Activated CD4-positive, alpha-beta memory T cell treated with anti-CD3 and anti-CD28 coated beads, Interleukin-2, amount 10 ng/mL, durations not matched to agents 7 days and 5 days (primary cell): Measurements from ENCODE around the gene CAMK1. TPM values are rescaled to one million over a fixed set of nuclear protein-coding genes. Genes with fewer than 3 reads are reported as not detected.

Source experiments
- CTCF ChIA-PET: fragments of 350-600 bp; sonication (Branson Sonifier 250); formaldehyde crosslinking; loops from one replicate; lab custom pipeline; 2021; ENCODE audit warnings: antibody characterized with exemption, inconsistent platforms; lab: Charles Lee
- POLR2A ChIA-PET: fragments of 350-600 bp; sonication (Branson Sonifier 250); formaldehyde crosslinking; loops from one replicate; lab custom pipeline; 2021; ENCODE audit warnings: antibody characterized with exemption; lab: Charles Lee
- DNase-seq: peaks from one replicate; pipeline ENCODE4 v3.0.0-alpha.2; 2020
- H3K27ac Mint-ChIP-seq: one replicate; pipeline ENCODE4 v1.8.0; 2021; ENCODE audit warnings: mild to moderate bottlenecking, mixed read lengths
- H3K27me3 Mint-ChIP-seq: one replicate; pipeline ENCODE4 v1.8.0; 2021; ENCODE audit warnings: mixed read lengths
- H3K36me3 Mint-ChIP-seq: one replicate; pipeline ENCODE4 v1.8.0; 2021; ENCODE audit warnings: low read depth, mixed read lengths
- H3K4me1 Mint-ChIP-seq: one replicate; pipeline ENCODE4 v1.8.0; 2021; ENCODE audit warnings: mixed read lengths
- H3K4me3 Mint-ChIP-seq: one replicate; pipeline ENCODE4 v1.8.0; 2021; ENCODE audit warnings: mild to moderate bottlenecking, mixed read lengths
- H3K9me3 Mint-ChIP-seq: one replicate; pipeline ENCODE4 v1.8.0; 2021; ENCODE audit warnings: mixed read lengths
- total RNA-seq, 2 experiments: library from RNA; stranded (reverse); gene quantifications; one replicate each; pipeline ENCODE4 v1.2.3, GENCODE V29; 2021

Gene CAMK1
- total RNA-seq, 2 experiments from 2014 or later, result 18.5 to 20.2 TPM

DNA sequence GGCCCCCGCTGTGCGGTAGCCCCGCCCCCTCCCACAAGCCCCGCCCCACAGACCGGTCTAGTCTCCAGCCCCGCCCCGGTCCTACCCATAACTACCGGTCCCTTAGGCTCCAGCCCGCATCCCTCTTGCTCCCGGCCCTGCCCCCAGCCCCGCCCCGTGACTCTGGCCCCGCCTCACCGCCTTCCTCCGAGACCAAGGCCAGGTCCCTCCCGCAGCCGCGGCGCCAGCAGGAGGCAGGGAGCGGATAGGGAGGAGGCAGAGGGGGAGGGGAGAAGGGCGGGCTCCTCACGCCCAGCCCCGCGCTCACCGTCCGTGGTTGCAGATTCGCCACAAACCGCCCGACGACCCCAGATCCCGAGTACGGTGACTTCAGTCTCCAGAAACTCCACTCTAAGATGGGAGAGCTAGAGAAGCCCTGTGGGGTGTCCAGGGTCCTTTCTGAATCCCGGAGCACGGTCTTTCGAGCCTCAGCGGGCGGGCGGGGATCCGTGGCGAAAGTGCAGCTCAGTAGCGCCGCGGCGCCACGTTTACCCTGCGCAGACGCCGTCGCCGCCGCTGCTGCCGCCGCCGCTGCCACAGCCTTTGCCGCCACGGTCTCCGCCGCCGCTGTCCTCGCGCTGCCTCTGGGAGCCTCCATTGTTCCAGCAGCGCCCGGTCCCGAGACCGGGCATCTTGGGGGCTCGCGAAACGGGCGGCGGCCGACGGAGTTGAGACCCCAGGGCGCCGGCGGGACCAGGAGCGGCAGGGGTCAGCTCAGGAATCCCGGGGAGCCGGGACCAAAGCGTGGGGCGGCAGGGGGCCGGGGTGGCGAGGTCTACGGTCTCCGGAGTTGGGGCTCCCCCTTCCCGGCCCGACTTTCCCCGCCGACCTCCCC lies 38.3 kb downstream of the CAMK1 start, which contains the start of gene BRPF1:
BRPF1 (plus strand) TSS at position 530 of the 874 bp plus-strand sequence. CDS start 2,406 bp downstream, outside the sequence.
- ChIA-PET POLR2A (interaction anchor here (0.7 to 9.6 kb wide), 23 partner anchors 10 to 463 kb away, joined by 3 to 158 read pairs (median 4); partner anchors contain the start of genes ARPC4, CAMK1, CRELD1 and EMC3), CTCF (interaction anchor here (0.6 to 3.1 kb wide), 6 partner anchors 11 to 378 kb away, joined by 3 to 14 read pairs (median 4); no protein-coding TSS in a partner anchor)
- H3K4me1 Mint-ChIP-seq, result peaks cover 69% of the 10 kb centered on the region
- H3K9me3 Mint-ChIP-seq, result no peaks in the 10 kb centered on the region
- H3K36me3 Mint-ChIP-seq, result peaks cover 36% of the 10 kb centered on the region
- H3K27ac Mint-ChIP-seq, result peak within 1 kb of the TSS; percentile 89
- no peaks in the 10 kb centered on the region for H3K27me3 Mint-ChIP-seq
- peak within 1 kb of the TSS; percentile 96 for H3K4me3 Mint-ChIP-seq
- DNase-seq, result peak; percentile 100

DNA sequence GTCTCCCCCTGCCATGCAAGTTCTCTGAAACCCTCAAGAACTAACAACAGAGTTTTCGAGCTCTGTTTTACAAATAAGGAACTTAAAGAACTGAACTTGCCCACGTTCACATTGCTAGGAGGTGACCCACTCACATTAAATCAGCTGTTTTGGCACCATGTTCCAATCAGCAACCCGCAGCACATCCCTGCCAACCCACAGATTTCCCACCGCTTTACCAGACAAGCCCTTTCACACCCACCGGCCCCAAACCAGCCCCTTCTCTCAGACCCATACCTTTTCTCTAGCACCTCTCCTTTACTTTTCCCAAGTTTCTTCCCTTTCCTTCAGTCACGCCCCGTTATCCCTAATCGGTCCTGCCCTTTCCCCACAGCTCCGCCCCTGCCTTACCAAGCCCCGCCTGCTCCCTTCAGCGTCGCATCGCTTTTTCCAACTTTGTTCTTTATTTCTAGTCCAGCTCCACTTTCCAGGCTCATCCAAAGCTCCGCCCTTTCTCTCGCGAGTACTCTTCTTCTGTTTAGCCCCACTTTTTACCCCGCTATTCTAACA lies 39.0 kb downstream of the CAMK1 start:
- H3K4me1 Mint-ChIP-seq, result peaks cover 65% of the 10 kb centered on the region
- CTCF ChIA-PET, result interaction anchor here (0.7 to 3.1 kb wide), 7 partner anchors 10 to 377 kb away, joined by 3 to 14 read pairs (median 3); partner anchors contain the start of gene CRELD1

DNA sequence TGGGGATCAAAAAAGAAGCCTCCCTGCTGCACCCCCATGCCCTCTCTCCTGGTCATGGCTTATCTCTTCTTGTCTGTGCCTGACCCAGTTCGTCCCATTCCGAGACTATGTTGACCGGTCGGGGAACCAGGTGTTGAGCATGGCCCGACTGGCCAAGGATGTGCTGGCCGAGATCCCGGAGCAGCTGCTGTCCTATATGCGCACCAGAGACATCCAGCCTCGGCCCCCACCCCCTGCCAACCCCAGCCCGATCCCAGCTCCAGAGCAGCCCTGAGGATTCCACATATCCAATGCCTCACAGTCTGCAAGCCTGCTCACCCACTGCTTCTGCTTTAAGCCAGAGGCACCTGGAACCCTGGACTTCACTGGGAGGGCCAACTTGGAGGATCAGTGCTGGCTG lies 40.3 kb downstream of the CAMK1 start:
- no peaks in the 10 kb centered on the region for H3K9me3 Mint-ChIP-seq
- no peak overlapping the region for H3K4me3 Mint-ChIP-seq
- H3K4me1 Mint-ChIP-seq, result peaks cover 52% of the 10 kb centered on the region
- ChIA-PET CTCF (interaction anchor here (3.1 kb wide), 1 partner anchor 14 kb away, joined by 19 read pairs; no protein-coding TSS in a partner anchor), POLR2A (interaction anchor here (1.3 to 9.6 kb wide), 3 partner anchors 16 to 296 kb away, joined by 4 to 158 read pairs (median 9); partner anchors contain the start of genes ARPC4, OGG1 and TADA3)
- peaks cover 19% of the 10 kb centered on the region for H3K36me3 Mint-ChIP-seq
- H3K27ac Mint-ChIP-seq, result no peak overlapping the region
- H3K27me3 Mint-ChIP-seq, result peaks cover 2% of the 10 kb centered on the region
- no peak for DNase-seq

More for the DNA sequence above, 39.0 kb downstream of the CAMK1 start:
- Mint-ChIP-seq H3K4me3 (peak overlapping the region; percentile 96), H3K9me3 (no peaks in the 10 kb centered on the region), H3K27ac (peak overlapping the region; percentile 88), H3K36me3 (peaks cover 32% of the 10 kb centered on the region), H3K27me3 (no peaks in the 10 kb centered on the region)
- DNase-seq, result no peak
- POLR2A ChIA-PET, result interaction anchor here (0.5 to 9.6 kb wide), 18 partner anchors 9 to 464 kb away, joined by 3 to 158 read pairs (median 4); partner anchors contain the start of genes ARPC4, CAMK1, CRELD1 and MTMR14

DNA sequence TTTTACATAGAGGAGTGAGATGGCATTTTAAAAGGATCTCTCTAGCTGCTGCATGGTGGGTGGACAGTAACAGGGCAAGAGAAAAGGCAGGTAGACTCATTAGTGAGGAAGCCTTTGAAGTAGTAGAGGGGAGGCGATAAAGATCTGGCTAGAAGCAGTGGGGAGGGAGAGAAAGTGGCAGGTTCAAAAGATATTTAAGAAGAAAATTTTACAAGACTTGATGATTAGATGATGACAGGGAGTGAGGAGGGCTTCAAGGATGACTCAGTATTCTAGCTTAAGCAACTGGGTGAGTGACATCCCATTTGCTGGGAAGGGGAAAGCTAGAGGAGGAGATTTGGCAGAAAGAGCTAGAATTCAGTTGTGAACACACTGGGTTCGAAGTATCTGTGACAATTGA lies 42.0 kb downstream of the CAMK1 start:
- no peak overlapping the region for H3K4me3 Mint-ChIP-seq
- DNase-seq, result no peak
- H3K36me3 Mint-ChIP-seq, result peaks cover 5% of the 10 kb centered on the region
- no peak overlapping the region for H3K27ac Mint-ChIP-seq
- H3K4me1 Mint-ChIP-seq, result peaks cover 36% of the 10 kb centered on the region
- peaks cover 5% of the 10 kb centered on the region for H3K27me3 Mint-ChIP-seq
- H3K9me3 Mint-ChIP-seq, result no peaks in the 10 kb centered on the region
- ChIA-PET CTCF (interaction anchor here (0.6 to 3.1 kb wide), 24 partner anchors 9 to 375 kb away, joined by 3 to 21 read pairs (median 4); partner anchors contain the start of genes CAMK1, MTMR14, OGG1 and RPUSD3), POLR2A (interaction anchor here (0.9 to 1.8 kb wide), 4 partner anchors 24 to 332 kb away, joined by 3 to 7 read pairs (median 6); partner anchors contain the start of genes ARPC4, MTMR14 and TADA3)

DNA sequence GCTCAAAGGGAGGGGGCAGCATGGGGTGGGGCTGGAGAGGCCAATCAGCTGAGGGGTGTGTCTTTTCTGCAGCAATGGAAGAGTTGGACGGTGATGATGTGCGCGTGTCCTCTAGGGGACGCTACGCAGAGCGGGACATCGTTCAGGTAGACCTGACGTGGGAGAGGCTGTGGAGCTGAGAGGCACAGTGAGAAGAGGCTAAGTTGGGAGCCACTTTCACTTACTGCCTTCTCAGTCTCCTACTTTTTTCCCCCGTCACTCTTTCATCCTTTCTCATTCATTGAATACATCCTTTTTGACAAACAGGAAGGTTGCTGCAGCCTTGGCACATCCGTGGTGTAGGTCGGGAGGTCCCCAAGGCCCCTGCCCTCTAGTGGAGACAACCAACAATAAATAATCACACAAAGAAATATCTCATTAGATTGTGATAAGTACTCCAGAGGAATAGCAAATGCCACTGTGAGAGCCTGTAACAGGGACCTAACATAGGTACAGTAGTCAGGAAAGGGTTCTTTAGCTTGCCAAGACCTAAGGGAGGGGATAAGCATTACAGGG lies 42.6 kb downstream of the CAMK1 start:
- Mint-ChIP-seq H3K9me3 (no peaks in the 10 kb centered on the region), H3K4me1 (peaks cover 31% of the 10 kb centered on the region), H3K36me3 (no peaks in the 10 kb centered on the region), H3K27me3 (peaks cover 6% of the 10 kb centered on the region), H3K27ac (peak overlapping the region; percentile 24), H3K4me3 (peak overlapping the region; percentile 67)
- ChIA-PET POLR2A (interaction anchor here (0.9 to 1.8 kb wide), 5 partner anchors 24 to 364 kb away, joined by 3 to 7 read pairs (median 4); partner anchors contain the start of genes ARPC4, MTMR14, TADA3 and THUMPD3), CTCF (interaction anchor here (0.6 to 3.1 kb wide), 31 partner anchors 9 to 374 kb away, joined by 3 to 21 read pairs (median 4); partner anchors contain the start of genes CAMK1, MTMR14, OGG1 and RPUSD3)
- peak; percentile 70 for DNase-seq

DNA sequence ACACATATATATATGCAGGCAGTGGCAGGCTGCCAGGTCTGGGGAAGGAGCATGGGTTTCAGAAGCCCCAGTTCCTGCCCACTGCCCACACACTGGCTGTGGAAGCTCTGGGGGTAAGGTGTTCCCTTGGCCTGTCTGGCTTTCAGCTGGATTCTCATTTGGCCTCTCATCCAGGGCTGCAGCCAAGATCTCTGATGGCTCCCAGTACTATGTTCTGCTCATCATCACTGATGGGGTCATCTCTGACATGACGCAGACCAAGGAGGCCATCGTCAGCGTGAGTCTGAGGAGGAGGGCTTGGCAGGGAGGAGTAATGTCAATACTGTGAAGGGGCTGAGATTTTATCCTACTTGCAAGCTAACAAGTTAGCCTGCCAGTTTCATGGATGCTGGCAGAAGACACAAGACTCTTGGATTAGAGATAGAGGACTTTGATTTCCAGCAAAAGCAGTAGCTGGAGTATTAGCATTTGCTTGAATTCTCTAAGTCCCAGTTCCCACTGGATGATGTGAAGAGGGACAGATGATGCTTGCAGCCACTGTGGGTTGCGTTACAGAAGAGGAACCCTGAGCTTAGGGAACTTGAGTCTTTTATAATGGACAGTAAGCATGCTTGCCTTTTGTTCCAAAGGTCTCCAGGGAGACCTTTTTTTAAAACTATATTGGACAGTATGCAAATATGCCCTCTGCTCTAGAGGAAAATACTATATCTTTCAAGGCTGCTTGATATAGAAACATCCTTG lies 43.8 kb downstream of the CAMK1 start:
- POLR2A ChIA-PET, result interaction anchor here (1.5 kb wide), 1 partner anchor 363 kb away, joined by 4 read pairs; the partner anchor contains the start of gene THUMPD3

DNA sequence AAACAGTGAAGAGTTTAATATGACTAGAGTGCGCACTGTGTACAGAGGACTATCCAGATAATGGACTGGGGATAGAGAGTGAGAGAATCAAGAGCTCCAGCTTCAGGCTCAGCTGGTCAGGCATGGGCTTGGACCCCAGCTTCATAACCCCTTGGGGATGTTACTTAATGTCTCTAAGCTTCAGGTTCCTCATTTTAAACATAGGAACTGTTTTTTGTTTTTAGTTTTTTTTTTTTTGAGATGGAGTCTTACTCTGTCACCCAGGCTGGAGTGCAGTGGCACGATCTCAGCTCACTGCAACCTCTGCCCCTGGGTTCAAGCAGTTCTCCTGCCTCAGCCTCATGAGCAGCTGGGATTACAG lies 48.1 kb downstream of the CAMK1 start:
- H3K36me3 Mint-ChIP-seq, result no peaks in the 10 kb centered on the region

More for the DNA sequence above, 43.8 kb downstream of the CAMK1 start:
- H3K36me3 Mint-ChIP-seq, result no peaks in the 10 kb centered on the region
- H3K4me1 Mint-ChIP-seq, result peaks cover 30% of the 10 kb centered on the region
- H3K4me3 Mint-ChIP-seq, result no peak overlapping the region
- peaks cover 6% of the 10 kb centered on the region for H3K27me3 Mint-ChIP-seq
- CTCF ChIA-PET, result interaction anchor here (2.3 kb wide), 1 partner anchor 223 kb away, joined by 17 read pairs; no protein-coding TSS in a partner anchor
- H3K27ac Mint-ChIP-seq, result no peak overlapping the region
- no peaks in the 10 kb centered on the region for H3K9me3 Mint-ChIP-seq
- no peak for DNase-seq

DNA sequence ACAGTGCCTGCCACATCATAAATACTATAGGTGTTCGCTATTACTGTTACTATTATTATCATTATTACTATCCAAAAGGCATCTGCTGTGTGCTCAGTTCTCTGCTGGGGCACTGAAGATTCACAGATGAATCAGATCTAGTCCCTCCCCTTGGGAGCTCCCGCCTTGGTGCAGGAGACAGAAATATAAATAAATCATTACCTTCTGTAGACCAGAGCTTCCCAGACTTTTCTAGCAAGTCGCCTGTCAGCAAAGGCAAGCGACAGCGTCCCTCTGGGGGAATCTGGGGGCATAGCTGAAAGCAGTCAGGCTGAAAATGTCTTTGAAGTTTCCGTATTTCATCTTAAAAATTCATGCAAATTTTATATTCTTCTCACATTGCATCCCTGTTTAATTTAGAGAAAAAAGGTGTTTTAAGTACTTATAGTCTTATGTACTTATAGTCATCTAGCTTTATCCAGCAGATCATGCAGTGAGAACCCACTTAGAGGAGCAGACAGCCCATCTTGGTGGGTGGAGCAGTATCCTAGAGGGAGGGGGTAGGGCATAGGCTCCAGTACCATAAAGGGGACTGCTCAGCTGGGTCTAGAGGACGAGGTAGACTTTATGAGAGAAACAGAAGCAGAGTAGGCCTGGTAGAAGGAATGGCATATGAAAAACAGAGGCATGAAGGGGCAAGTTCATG lies 48.6 kb downstream of the CAMK1 start:
- DNase-seq, result no peak
- ChIA-PET POLR2A (interaction anchor here (2.1 kb wide), 1 partner anchor 10 kb away, joined by 6 read pairs; the partner anchor contains the start of gene BRPF1), CTCF (interaction anchor here (0.8 to 3.3 kb wide), 3 partner anchors 9 to 219 kb away, joined by 3 to 14 read pairs (median 3); partner anchors contain the start of gene BRPF1)
- no peaks in the 10 kb centered on the region for H3K9me3 Mint-ChIP-seq
- no peak overlapping the region for H3K27ac Mint-ChIP-seq
- H3K36me3 Mint-ChIP-seq, result no peaks in the 10 kb centered on the region
- H3K4me3 Mint-ChIP-seq, result no peak overlapping the region
- peaks cover 14% of the 10 kb centered on the region for H3K27me3 Mint-ChIP-seq
- H3K4me1 Mint-ChIP-seq, result no peaks in the 10 kb centered on the region

More for the DNA sequence above, 48.1 kb downstream of the CAMK1 start:
- no peaks in the 10 kb centered on the region for H3K9me3 Mint-ChIP-seq
- H3K4me3 Mint-ChIP-seq, result no peak overlapping the region
- ChIA-PET CTCF (interaction anchor here (0.8 to 3.3 kb wide), 3 partner anchors 10 to 220 kb away, joined by 3 to 14 read pairs (median 3); partner anchors contain the start of gene BRPF1), POLR2A (interaction anchor here (2.1 kb wide), 1 partner anchor 10 kb away, joined by 6 read pairs; the partner anchor contains the start of gene BRPF1)
- peaks cover 3% of the 10 kb centered on the region for H3K4me1 Mint-ChIP-seq
- H3K27ac Mint-ChIP-seq, result no peak overlapping the region
- no peak for DNase-seq
- peaks cover 14% of the 10 kb centered on the region for H3K27me3 Mint-ChIP-seq

DNA sequence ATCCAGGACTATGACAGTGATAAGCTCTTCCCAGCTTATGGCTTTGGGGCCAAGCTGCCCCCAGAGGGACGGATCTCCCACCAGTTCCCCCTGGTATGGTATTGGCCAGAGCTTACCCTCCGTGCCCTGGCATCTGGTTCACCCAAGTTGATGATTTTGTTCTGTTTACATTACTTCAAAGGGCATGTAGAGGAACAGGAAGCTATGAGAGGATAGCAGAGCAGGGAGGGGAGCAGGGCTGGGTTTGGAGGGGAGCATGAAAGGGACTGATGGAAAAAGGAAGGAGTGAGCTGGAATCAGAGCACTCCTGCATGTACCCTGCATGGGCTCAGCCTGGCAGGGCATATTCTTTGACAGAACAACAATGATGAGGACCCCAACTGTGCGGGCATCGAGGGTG lies 51.6 kb downstream of the CAMK1 start:
- DNase-seq, result no peak
- CTCF ChIA-PET, result interaction anchor here (0.8 kb wide), 1 partner anchor 9 kb away, joined by 4 read pairs; no protein-coding TSS in a partner anchor
- Mint-ChIP-seq H3K27me3 (peaks cover 16% of the 10 kb centered on the region), H3K4me1 (peaks cover 2% of the 10 kb centered on the region), H3K9me3 (no peaks in the 10 kb centered on the region), H3K27ac (no peak overlapping the region), H3K4me3 (no peak overlapping the region), H3K36me3 (no peaks in the 10 kb centered on the region)
- POLR2A ChIA-PET, result interaction anchor here (1.0 kb wide), 1 partner anchor 38 kb away, joined by 3 read pairs; no protein-coding TSS in a partner anchor

DNA sequence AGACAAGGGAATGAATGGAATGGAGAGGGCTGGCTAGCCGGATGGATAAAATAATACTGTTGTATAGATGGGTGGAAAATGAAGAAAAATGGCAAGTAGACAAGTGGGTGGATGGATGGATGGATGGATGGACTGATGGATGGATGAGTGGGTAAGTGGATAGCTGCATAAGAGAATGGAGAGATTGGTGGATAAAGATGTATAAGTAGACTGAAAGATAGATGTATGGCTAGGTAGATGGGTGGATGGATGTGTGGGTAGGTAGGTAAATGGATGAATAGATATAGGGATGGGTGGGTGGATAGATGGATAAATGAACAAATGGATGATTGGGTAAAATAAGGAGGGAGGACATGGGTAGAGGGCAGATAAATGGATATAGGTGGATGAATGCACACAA lies 52.2 kb downstream of the CAMK1 start:
- H3K4me3 Mint-ChIP-seq, result no peak overlapping the region
- no peaks in the 10 kb centered on the region for H3K36me3 Mint-ChIP-seq
- H3K27me3 Mint-ChIP-seq, result peaks cover 15% of the 10 kb centered on the region
- H3K27ac Mint-ChIP-seq, result no peak overlapping the region
- ChIA-PET POLR2A (no interaction called here), CTCF (interaction anchor here (0.8 kb wide), 1 partner anchor 10 kb away, joined by 4 read pairs; no protein-coding TSS in a partner anchor)
- H3K9me3 Mint-ChIP-seq, result no peaks in the 10 kb centered on the region
- no peak for DNase-seq
- H3K4me1 Mint-ChIP-seq, result peaks cover 2% of the 10 kb centered on the region
